ENCODE results near the gene NRF1. TPM values are rescaled to one million over a fixed set of nuclear protein-coding genes. Genes with fewer than 3 reads are reported as not detected.
"Not testable (repeated sequence)": the region's sequence is repeated elsewhere in the genome, so short reads cannot be mapped to it uniquely, and the experiment has no call there.

Gene NRF1
- total RNA-seq, 1 donor from 2014 or later, result 16.7 TPM

- TF ChIP-seq, protein P1, sequence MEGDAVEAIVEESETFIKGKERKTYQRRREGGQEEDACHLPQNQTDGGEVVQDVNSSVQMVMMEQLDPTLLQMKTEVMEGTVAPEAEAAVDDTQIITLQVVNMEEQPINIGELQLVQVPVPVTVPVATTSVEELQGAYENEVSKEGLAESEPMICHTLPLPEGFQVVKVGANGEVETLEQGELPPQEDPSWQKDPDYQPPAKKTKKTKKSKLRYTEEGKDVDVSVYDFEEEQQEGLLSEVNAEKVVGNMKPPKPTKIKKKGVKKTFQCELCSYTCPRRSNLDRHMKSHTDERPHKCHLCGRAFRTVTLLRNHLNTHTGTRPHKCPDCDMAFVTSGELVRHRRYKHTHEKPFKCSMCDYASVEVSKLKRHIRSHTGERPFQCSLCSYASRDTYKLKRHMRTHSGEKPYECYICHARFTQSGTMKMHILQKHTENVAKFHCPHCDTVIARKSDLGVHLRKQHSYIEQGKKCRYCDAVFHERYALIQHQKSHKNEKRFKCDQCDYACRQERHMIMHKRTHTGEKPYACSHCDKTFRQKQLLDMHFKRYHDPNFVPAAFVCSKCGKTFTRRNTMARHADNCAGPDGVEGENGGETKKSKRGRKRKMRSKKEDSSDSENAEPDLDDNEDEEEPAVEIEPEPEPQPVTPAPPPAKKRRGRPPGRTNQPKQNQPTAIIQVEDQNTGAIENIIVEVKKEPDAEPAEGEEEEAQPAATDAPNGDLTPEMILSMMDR (IDR thresholded peaks at IDR 0.05), result peak; percentile 78
- H3K27me3 ChIP-seq (ENCODE audit: low read depth), result no peaks in the 10 kb centered on the region
- DNase-seq, result peak; percentile 51
- no peak overlapping the region for H3K4me3 ChIP-seq
- H3K36me3 ChIP-seq, result no peaks in the 10 kb centered on the region
- ATAC-seq, result peak; percentile 79 to 88
- no peak overlapping the region for H3K27ac ChIP-seq
- intact Hi-C loops (cut with DNase I), result no loop called here
- no peaks in the 10 kb centered on the region for H3K9me3 ChIP-seq
- H3K4me1 ChIP-seq, result no peaks in the 10 kb centered on the region
Measured at GRCh38 chr7:129635300-129636029, 23.9 kb downstream of the NRF1 start.

- ATAC-seq; H3K27me3 ChIP-seq (ENCODE audit: low read depth); H3K36me3 ChIP-seq; H3K9me3 ChIP-seq; DNase-seq; H3K4me1 ChIP-seq; H3K27ac ChIP-seq; H3K4me3 ChIP-seq; intact Hi-C loops (cut with DNase I): not testable (repeated sequence)
Measured at GRCh38 chr7:129636030-129636550, 24.6 kb downstream of the NRF1 start.

- TF ChIP-seq, protein P1 (IDR thresholded peaks at IDR 0.05), result no peak
- intact Hi-C loops (cut with DNase I), result no loop called here
Measured at GRCh38 chr7:129636641-129637040, 25.1 kb downstream of the NRF1 start.

DNA sequence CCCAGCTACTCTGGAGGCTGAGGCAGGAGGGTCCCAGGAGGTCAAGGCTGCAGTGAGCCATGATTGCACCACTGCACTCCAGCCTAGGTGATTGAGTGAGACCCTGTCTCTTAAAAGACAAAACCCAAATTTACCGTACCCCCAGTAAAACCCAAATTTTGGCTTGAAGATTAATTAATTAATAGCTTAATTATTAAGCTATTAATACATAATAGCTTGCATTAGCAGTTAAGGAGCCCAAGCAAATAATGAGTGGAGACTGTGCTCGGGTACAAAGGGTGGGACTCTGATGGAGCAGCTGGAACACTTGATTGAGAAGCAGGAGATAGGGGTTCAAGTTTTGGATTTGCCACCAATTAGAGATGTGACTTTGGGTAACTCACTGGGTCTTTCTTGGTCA lies 28.9 kb downstream of the NRF1 start:
- Histone ChIP-seq H3K4me1 (peaks cover 14% of the 10 kb centered on the region), H3K36me3 (no peaks in the 10 kb centered on the region), H3K27me3 (ENCODE audit: low read depth) (no peaks in the 10 kb centered on the region), H3K9me3 (no peaks in the 10 kb centered on the region), H3K4me3 (no peak overlapping the region), H3K27ac (no peak overlapping the region)
- TF ChIP-seq, protein P1 (IDR thresholded peaks at IDR 0.05), result no peak
- ATAC-seq (no peak), DNase-seq (no peak)
- intact Hi-C loops (cut with DNase I), result no loop called here

More at GRCh38 chr7:129636641-129637040, 25.1 kb downstream of the NRF1 start:
- H3K27me3 ChIP-seq (ENCODE audit: low read depth), result no peaks in the 10 kb centered on the region
- H3K4me1 ChIP-seq, result no peaks in the 10 kb centered on the region
- DNase-seq (no peak), ATAC-seq (no peak)
- no peaks in the 10 kb centered on the region for H3K9me3 ChIP-seq
- H3K4me3 ChIP-seq, result no peak overlapping the region
- no peaks in the 10 kb centered on the region for H3K36me3 ChIP-seq
- no peak overlapping the region for H3K27ac ChIP-seq

GRCh38 chr7:129642871-129643549 lies 31.5 kb downstream of the NRF1 start:
- peaks cover 6% of the 10 kb centered on the region for H3K36me3 ChIP-seq
- no peak overlapping the region for H3K27ac ChIP-seq
- intact Hi-C loops (cut with DNase I), result no loop called here
- peak in 1 of 2 donors; percentile 72 for ATAC-seq
- DNase-seq, result no peak
- H3K27me3 ChIP-seq (ENCODE audit: low read depth), result no peaks in the 10 kb centered on the region
- TF ChIP-seq, protein P1 (IDR thresholded peaks at IDR 0.05), result no peak
- H3K9me3 ChIP-seq, result no peaks in the 10 kb centered on the region
- H3K4me3 ChIP-seq, result no peak overlapping the region
- H3K4me1 ChIP-seq, result peaks cover 17% of the 10 kb centered on the region
